ENCODE data around the gene ARHGAP8.

ARHGAP8 gene

DNA sequence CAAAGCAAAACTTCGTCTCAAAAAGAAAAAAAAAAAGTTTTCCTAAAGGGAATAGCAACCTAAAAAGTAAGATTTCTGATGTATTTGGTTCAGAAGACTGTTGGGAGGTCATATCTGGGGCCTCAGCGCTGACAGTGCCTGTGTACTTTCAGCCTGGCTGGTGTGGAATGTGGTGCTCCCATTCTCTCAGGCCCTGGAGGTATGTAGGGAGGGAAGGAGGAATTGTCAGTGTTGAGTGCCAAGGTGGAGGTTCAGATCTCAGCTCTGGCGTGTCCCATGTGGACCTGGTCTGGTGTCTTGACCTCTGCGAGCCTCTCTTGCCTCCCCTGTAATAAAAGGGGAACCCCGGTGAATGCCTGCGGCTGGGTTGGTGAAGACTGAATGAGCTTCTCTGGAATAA, 28.0 kb upstream of the ARHGAP8 start:
- H3K4me3 ChIP-seq (ENCODE audit: low read depth in 1 of 5, low read length in 5 of 5), result no peak overlapping the region
- no peak overlapping the region for H3K27ac ChIP-seq (ENCODE audit: low read depth, low read length)
- H3K9ac ChIP-seq (ENCODE audit: low read length in 5 of 5), result no peak overlapping the region
- peaks cover 0 to 70% (median 63%) of the 10 kb centered on the region in 5 donors for H3K36me3 ChIP-seq (ENCODE audit: control insufficient read depth in 5 of 5, insufficient read depth in 5 of 5, low read length in 5 of 5)
- peaks cover 0 to 2% (median 0%) of the 10 kb centered on the region in 5 donors for H3K27me3 ChIP-seq (ENCODE audit: control insufficient read depth in 5 of 5, insufficient read depth in 4 of 5, low read length in 5 of 5)
- H3K4me1 ChIP-seq (ENCODE audit: control insufficient read depth in 5 of 5, insufficient read depth in 5 of 5, low read length in 5 of 5), result peaks cover 4 to 18% (median 12%) of the 10 kb centered on the region in 5 donors
- no peaks in the 10 kb centered on the region for H3K9me3 ChIP-seq (ENCODE audit: control insufficient read depth in 5 of 5, low read length in 5 of 5)

DNA sequence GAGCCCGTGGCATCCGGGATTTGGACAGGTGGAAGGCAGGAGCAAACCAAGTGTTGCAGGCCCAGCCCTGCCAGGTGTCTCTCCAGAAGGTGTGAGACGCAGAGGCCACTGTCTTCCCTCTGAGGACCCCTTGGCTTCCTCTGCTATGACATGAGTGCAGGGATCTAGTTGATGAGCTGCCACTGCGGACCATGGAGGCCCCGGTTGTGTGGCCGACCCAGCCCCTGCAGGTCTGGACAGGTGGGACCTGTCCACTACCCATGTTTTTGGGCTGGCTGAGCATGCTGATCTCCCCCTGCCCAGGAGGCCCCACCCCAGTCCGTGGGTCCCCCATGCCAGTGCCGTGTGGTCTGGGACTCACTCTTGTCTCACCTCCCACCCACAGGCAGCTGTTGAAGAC, 27.5 kb upstream of the ARHGAP8 start:
- Histone ChIP-seq H3K27me3 (ENCODE audit: control insufficient read depth in 5 of 5, insufficient read depth in 4 of 5, low read length in 5 of 5) (peaks cover 0 to 2% (median 0%) of the 10 kb centered on the region in 5 donors), H3K36me3 (ENCODE audit: control insufficient read depth in 5 of 5, insufficient read depth in 5 of 5, low read length in 5 of 5) (peaks cover 0 to 69% (median 61%) of the 10 kb centered on the region in 5 donors)

DNA sequence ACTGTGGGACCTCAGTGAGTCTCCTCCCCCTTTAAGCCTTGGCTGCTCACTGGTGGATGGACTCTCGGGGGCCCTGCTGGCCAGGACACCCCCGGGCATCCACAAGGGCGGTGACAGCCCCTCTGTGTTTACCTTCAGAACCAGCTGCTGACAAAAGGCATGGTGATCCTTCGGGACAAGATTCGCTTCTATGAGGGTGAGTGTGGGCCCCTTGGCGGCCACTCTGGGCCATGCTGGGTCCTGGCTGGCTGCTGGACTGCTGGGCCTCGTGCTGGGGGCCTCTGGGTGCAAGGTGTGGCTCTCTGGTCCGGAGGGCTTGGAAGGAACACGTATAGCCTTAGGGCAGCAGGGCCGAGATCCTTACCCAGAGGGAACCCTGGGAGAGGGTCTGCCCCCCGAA, 25.9 kb upstream of the ARHGAP8 start:
- Histone ChIP-seq H3K4me3 (ENCODE audit: low read depth in 1 of 5, low read length in 5 of 5) (no peak overlapping the region), H3K9ac (ENCODE audit: low read length in 5 of 5) (no peak overlapping the region), H3K9me3 (ENCODE audit: control insufficient read depth in 5 of 5, low read length in 5 of 5) (no peaks in the 10 kb centered on the region), H3K27ac (ENCODE audit: low read depth, low read length) (no peak overlapping the region), H3K27me3 (ENCODE audit: control insufficient read depth in 5 of 5, insufficient read depth in 4 of 5, low read length in 5 of 5) (peaks cover 0 to 2% (median 0%) of the 10 kb centered on the region in 5 donors), H3K36me3 (ENCODE audit: control insufficient read depth in 5 of 5, insufficient read depth in 5 of 5, low read length in 5 of 5) (peaks cover 0 to 66% (median 53%) of the 10 kb centered on the region in 5 donors), H3K4me1 (ENCODE audit: control insufficient read depth in 5 of 5, insufficient read depth in 5 of 5, low read length in 5 of 5) (peaks cover 6 to 33% (median 17%) of the 10 kb centered on the region in 5 donors)

More for the DNA sequence above, 27.5 kb upstream of the ARHGAP8 start:
- no peak overlapping the region for H3K9ac ChIP-seq (ENCODE audit: low read length in 5 of 5)
- peaks cover 4 to 22% (median 16%) of the 10 kb centered on the region in 5 donors for H3K4me1 ChIP-seq (ENCODE audit: control insufficient read depth in 5 of 5, insufficient read depth in 5 of 5, low read length in 5 of 5)
- no peak overlapping the region for H3K27ac ChIP-seq (ENCODE audit: low read depth, low read length)
- no peak overlapping the region for H3K4me3 ChIP-seq (ENCODE audit: low read depth in 1 of 5, low read length in 5 of 5)
- H3K9me3 ChIP-seq (ENCODE audit: control insufficient read depth in 5 of 5, low read length in 5 of 5), result no peaks in the 10 kb centered on the region

DNA sequence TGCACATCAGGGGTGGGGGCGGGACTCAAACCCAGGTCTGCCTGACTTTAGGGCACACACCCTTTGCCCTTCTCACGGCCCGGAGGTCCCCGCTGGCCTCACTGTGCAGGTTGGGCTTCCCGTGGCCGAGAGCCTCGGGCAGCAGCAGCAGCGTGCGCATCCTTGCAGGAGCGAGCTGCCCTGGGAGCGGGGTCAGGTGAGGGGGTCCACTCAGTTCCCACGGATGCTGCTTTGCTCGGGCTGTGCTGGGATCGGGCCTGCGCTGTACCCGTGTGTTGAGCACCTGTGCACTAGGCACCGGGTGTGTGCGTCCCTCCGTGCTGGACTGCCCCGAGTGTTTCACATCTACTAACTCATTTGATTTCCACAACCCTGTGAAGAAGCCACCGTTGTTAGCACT, 25.2 kb upstream of the ARHGAP8 start:
- no peak overlapping the region for H3K4me3 ChIP-seq (ENCODE audit: low read depth in 1 of 5, low read length in 5 of 5)
- H3K27me3 ChIP-seq (ENCODE audit: control insufficient read depth in 5 of 5, insufficient read depth in 4 of 5, low read length in 5 of 5), result peaks cover 0 to 2% (median 0%) of the 10 kb centered on the region in 5 donors
- H3K27ac ChIP-seq (ENCODE audit: low read depth, low read length), result no peak overlapping the region
- H3K9me3 ChIP-seq (ENCODE audit: control insufficient read depth in 5 of 5, low read length in 5 of 5), result no peaks in the 10 kb centered on the region
- peaks cover 0 to 66% (median 52%) of the 10 kb centered on the region in 5 donors for H3K36me3 ChIP-seq (ENCODE audit: control insufficient read depth in 5 of 5, insufficient read depth in 5 of 5, low read length in 5 of 5)
- H3K9ac ChIP-seq (ENCODE audit: low read length in 5 of 5), result no peak overlapping the region
- peaks cover 6 to 33% (median 17%) of the 10 kb centered on the region in 5 donors for H3K4me1 ChIP-seq (ENCODE audit: control insufficient read depth in 5 of 5, insufficient read depth in 5 of 5, low read length in 5 of 5)

DNA sequence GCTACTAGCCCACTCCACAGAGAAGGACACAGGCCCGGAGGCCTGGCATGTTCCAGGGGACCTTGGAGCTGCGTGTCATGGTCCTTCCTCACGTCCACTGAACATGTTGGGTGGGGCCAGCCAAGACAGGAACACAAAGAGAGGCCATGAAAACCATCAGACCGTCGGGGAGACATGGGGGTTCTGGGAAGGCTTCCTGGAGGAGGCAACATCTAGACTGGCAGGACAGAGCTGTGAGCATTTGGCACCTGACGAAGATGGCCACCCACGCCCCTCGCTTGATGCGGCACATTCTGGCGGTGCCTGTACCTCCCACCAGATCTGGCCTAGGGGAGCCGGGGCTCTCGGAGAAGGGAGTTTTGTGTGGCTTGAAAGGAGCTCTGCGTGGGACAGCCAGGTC, 24.7 kb upstream of the ARHGAP8 start:
- Histone ChIP-seq H3K4me3 (ENCODE audit: low read depth in 1 of 5, low read length in 5 of 5) (no peak overlapping the region), H3K9me3 (ENCODE audit: control insufficient read depth in 5 of 5, low read length in 5 of 5) (no peaks in the 10 kb centered on the region), H3K36me3 (ENCODE audit: control insufficient read depth in 5 of 5, insufficient read depth in 5 of 5, low read length in 5 of 5) (peaks cover 0 to 68% (median 53%) of the 10 kb centered on the region in 5 donors), H3K27me3 (ENCODE audit: control insufficient read depth in 5 of 5, insufficient read depth in 4 of 5, low read length in 5 of 5) (peaks cover 0 to 2% (median 0%) of the 10 kb centered on the region in 5 donors), H3K4me1 (ENCODE audit: control insufficient read depth in 5 of 5, insufficient read depth in 5 of 5, low read length in 5 of 5) (peaks cover 6 to 33% (median 17%) of the 10 kb centered on the region in 5 donors), H3K27ac (ENCODE audit: low read depth, low read length) (no peak overlapping the region), H3K9ac (ENCODE audit: low read length in 5 of 5) (no peak overlapping the region)

DNA sequence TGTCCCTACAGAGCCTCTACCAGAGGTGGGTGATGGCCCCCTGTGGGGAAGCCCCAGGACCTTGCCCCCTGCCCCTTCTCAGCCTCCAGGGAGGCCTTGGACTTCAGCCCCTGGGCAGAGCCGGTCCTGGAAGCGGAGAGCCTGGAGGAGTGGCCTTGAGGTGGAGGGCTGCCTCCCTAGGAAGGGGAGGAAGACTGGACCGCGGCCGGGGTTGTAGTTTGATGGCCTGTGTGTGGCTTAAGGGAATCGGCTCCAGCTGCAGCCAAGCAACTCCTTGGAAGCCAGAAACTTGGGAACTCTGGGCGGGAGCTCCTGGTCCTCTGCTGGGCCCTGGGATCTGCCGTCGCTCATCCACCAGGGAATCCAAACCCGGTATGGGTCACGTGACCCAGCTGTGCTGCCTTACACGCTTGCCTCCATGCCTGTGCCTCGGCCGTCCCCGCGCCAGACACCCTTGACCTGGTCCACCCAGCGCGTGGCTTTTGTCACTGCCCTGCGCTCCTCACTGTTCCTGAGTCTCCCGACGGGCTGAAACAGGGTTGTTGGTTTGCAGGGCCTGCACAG, 23.5 kb upstream of the ARHGAP8 start:
- peaks cover 0 to 73% (median 57%) of the 10 kb centered on the region in 5 donors for H3K36me3 ChIP-seq (ENCODE audit: control insufficient read depth in 5 of 5, insufficient read depth in 5 of 5, low read length in 5 of 5)
- H3K9ac ChIP-seq (ENCODE audit: low read length in 5 of 5), result peak overlapping the region in 1 of 5 donors; percentile 58
- no peaks in the 10 kb centered on the region for H3K9me3 ChIP-seq (ENCODE audit: control insufficient read depth in 5 of 5, low read length in 5 of 5)
- H3K27me3 ChIP-seq (ENCODE audit: control insufficient read depth in 5 of 5, insufficient read depth in 4 of 5, low read length in 5 of 5), result peaks cover 0 to 2% (median 0%) of the 10 kb centered on the region in 5 donors
- peaks cover 6 to 33% (median 17%) of the 10 kb centered on the region in 5 donors for H3K4me1 ChIP-seq (ENCODE audit: control insufficient read depth in 5 of 5, insufficient read depth in 5 of 5, low read length in 5 of 5)
- H3K27ac ChIP-seq (ENCODE audit: low read depth, low read length), result no peak overlapping the region
- H3K4me3 ChIP-seq (ENCODE audit: low read depth in 1 of 5, low read length in 5 of 5), result peak overlapping the region in 1 of 5 donors; percentile 23

DNA sequence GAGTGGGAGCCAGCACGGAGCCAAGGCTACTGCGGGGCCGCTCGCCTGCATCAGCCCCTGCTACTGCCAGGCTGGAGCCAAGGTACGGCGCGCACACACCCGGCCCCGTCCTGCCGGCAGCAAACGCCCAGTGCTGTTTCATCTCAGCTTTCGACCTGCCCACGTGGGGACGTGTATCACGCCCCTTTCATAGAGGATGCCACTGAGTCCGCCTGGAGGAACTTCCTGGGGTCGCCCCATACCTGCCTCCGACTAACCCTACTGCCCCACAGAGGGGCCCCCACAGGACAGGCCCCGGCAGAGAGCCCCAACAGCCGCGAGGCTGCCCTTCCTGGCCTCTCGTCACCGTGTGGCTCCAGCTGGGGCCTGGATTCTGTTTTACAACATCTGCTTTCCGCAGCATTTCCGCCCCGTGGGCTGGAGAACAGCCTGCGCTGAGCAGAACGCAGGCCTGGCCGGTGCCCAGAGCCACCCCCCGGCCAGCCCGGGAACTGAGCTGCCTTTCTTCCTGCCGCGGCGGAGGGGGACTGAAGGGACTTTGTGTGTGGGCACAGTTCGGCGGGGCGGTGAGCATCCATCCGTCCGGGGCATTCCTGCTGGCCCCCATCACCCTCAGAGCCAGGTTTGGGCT, 22.9 kb upstream of the ARHGAP8 start:
- Histone ChIP-seq H3K27ac (ENCODE audit: low read depth, low read length) (no peak overlapping the region), H3K27me3 (ENCODE audit: control insufficient read depth in 5 of 5, insufficient read depth in 4 of 5, low read length in 5 of 5) (peaks cover 0 to 2% (median 0%) of the 10 kb centered on the region in 5 donors), H3K4me1 (ENCODE audit: control insufficient read depth in 5 of 5, insufficient read depth in 5 of 5, low read length in 5 of 5) (peaks cover 6 to 33% (median 17%) of the 10 kb centered on the region in 5 donors), H3K4me3 (ENCODE audit: low read depth in 1 of 5, low read length in 5 of 5) (peak overlapping the region in 1 of 5 donors; percentile 23), H3K9ac (ENCODE audit: low read length in 5 of 5) (peak overlapping the region in 2 of 5 donors; percentile 35 to 58), H3K9me3 (ENCODE audit: control insufficient read depth in 5 of 5, low read length in 5 of 5) (no peaks in the 10 kb centered on the region), H3K36me3 (ENCODE audit: control insufficient read depth in 5 of 5, insufficient read depth in 5 of 5, low read length in 5 of 5) (peaks cover 0 to 71% (median 57%) of the 10 kb centered on the region in 5 donors)

DNA sequence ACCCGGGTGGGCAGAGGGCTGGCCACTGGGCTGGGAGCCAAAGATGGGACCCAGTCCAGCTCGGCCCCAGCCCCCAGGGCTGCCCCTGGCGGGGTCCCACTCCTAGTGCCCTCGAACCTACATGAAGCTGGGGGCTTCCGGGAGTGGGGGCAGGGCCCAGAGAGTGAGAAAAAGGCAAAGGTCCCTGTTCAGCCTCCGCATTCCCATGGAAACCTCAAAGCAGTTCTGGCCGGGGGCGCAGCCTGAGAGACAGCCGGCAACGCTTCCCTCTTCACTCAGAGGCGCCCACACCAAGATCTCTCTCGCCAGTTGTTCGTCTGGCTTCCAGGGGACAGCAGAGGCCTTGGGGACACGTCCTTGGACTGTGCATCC, 22.4 kb upstream of the ARHGAP8 start:
- peaks cover 0 to 2% (median 0%) of the 10 kb centered on the region in 5 donors for H3K27me3 ChIP-seq (ENCODE audit: control insufficient read depth in 5 of 5, insufficient read depth in 4 of 5, low read length in 5 of 5)
- no peaks in the 10 kb centered on the region for H3K9me3 ChIP-seq (ENCODE audit: control insufficient read depth in 5 of 5, low read length in 5 of 5)
- H3K9ac ChIP-seq (ENCODE audit: low read length in 5 of 5), result peak overlapping the region in 1 of 5 donors; percentile 15
- peaks cover 0 to 66% (median 54%) of the 10 kb centered on the region in 5 donors for H3K36me3 ChIP-seq (ENCODE audit: control insufficient read depth in 5 of 5, insufficient read depth in 5 of 5, low read length in 5 of 5)
- H3K4me1 ChIP-seq (ENCODE audit: control insufficient read depth in 5 of 5, insufficient read depth in 5 of 5, low read length in 5 of 5), result peaks cover 6 to 33% (median 17%) of the 10 kb centered on the region in 5 donors
- H3K4me3 ChIP-seq (ENCODE audit: low read depth in 1 of 5, low read length in 5 of 5), result no peak overlapping the region
- no peak overlapping the region for H3K27ac ChIP-seq (ENCODE audit: low read depth, low read length)

DNA sequence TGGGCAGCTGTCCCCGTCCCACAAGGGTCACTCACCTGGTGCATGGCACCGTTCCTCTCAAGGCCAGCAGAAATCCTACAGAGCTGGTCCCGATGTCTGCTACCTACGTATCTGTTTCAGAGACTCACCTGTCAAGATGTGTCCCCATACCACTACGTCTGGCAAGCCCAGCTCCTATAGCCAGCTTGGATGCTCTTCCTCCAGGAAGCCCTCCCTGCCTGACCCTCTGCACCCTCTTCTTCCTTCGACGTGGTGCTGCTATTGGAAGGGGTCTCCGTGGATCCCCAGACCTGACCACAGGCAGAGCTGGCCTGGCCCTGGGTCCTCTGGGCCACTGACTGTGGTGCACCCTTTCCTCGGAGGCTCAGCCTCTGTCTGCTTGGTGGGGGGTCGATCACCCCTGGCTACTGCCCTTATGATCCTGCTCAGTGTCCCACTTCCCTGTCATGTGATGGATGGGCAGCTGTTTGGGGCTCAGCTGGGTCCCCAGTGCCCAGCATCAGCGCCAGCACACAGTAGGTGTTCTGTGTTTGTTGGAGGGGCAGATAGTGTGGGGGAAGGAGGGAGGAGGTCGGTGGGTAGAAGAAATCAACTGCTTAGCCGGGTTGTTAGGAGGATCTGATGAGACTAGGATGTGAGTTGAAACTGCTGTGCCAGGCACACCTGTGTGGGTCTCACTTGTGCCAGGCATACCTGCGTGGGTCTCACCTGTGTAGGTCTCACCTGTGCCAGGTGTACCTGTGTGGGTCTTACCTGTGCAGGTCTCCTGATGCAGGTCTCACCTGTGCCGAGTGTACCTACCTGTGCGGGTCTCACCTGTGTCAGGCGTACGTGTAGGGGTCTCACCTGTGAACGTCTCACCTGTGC, 21.7 kb upstream of the ARHGAP8 start:
- Histone ChIP-seq H3K4me3 (ENCODE audit: low read depth in 1 of 5, low read length in 5 of 5) (no peak overlapping the region), H3K9ac (ENCODE audit: low read length in 5 of 5) (no peak overlapping the region), H3K27me3 (ENCODE audit: control insufficient read depth in 5 of 5, insufficient read depth in 4 of 5, low read length in 5 of 5) (peaks cover 0 to 2% (median 0%) of the 10 kb centered on the region in 5 donors), H3K9me3 (ENCODE audit: control insufficient read depth in 5 of 5, low read length in 5 of 5) (no peaks in the 10 kb centered on the region), H3K36me3 (ENCODE audit: control insufficient read depth in 5 of 5, insufficient read depth in 5 of 5, low read length in 5 of 5) (peaks cover 0 to 61% (median 48%) of the 10 kb centered on the region in 5 donors), H3K27ac (ENCODE audit: low read depth, low read length) (no peak overlapping the region), H3K4me1 (ENCODE audit: control insufficient read depth in 5 of 5, insufficient read depth in 5 of 5, low read length in 5 of 5) (peaks cover 6 to 33% (median 17%) of the 10 kb centered on the region in 5 donors)

Measured in subcutaneous abdominal adipose tissue (tissue), 5 donors.